Progenitor cell of endocrine pancreas (in vitro differentiated cells): ENCODE results near the gene VIPR2. TPM values are rescaled to one million over a fixed set of nuclear protein-coding genes. Genes with fewer than 3 reads are reported as not detected.
"Not testable (repeated sequence)": the region's sequence is repeated elsewhere in the genome, so short reads cannot be mapped to it uniquely, and the experiment has no call there.

Experiments
- DNase-seq: peaks from one replicate; pipeline ENCODE4 v3.0.0; 2021; ENCODE audit warnings: low spot score; ENCODE audit not compliant: unreplicated experiment
- H3K27ac Mint-ChIP-seq: 2 replicates; pipeline ENCODE4 v1.8.0; 2021; ENCODE audit warnings: mild to moderate bottlenecking, moderate library complexity, mixed read lengths
- H3K27me3 Mint-ChIP-seq: 2 replicates; pipeline ENCODE4 v1.8.0; 2021; ENCODE audit warnings: mixed read lengths
- H3K36me3 Mint-ChIP-seq: 2 replicates; pipeline ENCODE4 v1.8.0; 2022; ENCODE audit warnings: mixed read lengths; ENCODE audit not compliant: insufficient read depth
- H3K4me1 Mint-ChIP-seq: 2 replicates; pipeline ENCODE4 v1.8.0; 2021; ENCODE audit warnings: low read depth, mixed read lengths
- H3K4me3 Mint-ChIP-seq: 2 replicates; pipeline ENCODE4 v1.8.0; 2021; ENCODE audit warnings: low read depth, mild to moderate bottlenecking, moderate library complexity, mixed read lengths
- H3K9me3 Mint-ChIP-seq: 2 replicates; pipeline ENCODE4 v1.8.0; 2021; ENCODE audit warnings: low read depth, mixed read lengths
- total RNA-seq: library from RNA; stranded (reverse); gene quantifications from 2 replicates; pipeline ENCODE4 v1.2.1, GENCODE V29; 2021
- TF ChIP-seq, protein P1 (sequence below): fragments of 200-600 bp; sonication (generic); IDR thresholded peaks from one replicate; pipeline ENCODE4 v1.5.0; 2021; ENCODE audit warnings: antibody characterized with exemption, mild to moderate bottlenecking; ENCODE audit not compliant: unreplicated experiment

VIPR2 gene
- total RNA-seq, 1 donor from 2014 or later = 0.36 TPM

DNA sequence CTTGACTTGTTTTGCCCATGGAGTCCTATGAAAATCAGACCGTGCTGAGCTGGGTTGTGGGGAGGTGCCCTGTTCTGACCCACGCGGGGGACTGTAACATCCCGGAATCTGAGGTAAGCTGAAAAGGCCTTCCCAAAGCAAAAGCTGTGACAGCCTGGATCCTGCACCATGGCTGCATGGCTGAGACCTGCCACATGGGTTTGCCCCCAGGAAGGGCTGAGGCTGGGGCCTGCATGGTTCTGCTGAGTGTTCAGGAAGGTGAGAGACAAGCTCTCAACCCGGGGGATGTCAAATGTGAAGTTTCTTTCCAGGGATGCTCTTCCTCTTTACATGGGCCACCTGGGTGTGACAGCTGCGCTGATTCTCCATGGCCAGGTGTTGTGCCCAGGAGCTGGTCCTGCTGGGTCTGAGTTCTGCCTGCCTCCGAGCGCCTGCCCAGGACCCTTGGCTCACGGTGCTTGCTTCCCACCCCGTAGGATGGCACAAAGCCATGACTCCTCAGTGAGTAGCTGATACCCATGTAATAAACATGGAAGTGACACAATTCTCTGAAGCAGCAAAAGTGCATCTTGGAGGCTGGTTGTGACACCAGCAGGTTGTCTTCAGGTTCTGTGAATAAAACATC lies 58.3 kb downstream of the VIPR2 start:
- TF ChIP-seq, protein P1, sequence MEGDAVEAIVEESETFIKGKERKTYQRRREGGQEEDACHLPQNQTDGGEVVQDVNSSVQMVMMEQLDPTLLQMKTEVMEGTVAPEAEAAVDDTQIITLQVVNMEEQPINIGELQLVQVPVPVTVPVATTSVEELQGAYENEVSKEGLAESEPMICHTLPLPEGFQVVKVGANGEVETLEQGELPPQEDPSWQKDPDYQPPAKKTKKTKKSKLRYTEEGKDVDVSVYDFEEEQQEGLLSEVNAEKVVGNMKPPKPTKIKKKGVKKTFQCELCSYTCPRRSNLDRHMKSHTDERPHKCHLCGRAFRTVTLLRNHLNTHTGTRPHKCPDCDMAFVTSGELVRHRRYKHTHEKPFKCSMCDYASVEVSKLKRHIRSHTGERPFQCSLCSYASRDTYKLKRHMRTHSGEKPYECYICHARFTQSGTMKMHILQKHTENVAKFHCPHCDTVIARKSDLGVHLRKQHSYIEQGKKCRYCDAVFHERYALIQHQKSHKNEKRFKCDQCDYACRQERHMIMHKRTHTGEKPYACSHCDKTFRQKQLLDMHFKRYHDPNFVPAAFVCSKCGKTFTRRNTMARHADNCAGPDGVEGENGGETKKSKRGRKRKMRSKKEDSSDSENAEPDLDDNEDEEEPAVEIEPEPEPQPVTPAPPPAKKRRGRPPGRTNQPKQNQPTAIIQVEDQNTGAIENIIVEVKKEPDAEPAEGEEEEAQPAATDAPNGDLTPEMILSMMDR = no peak
- Mint-ChIP-seq H3K27me3 (peaks cover 2% of the 10 kb centered on the region), H3K36me3 (no peaks in the 10 kb centered on the region), H3K4me1 (no peaks in the 10 kb centered on the region), H3K4me3 (no peak overlapping the region), H3K27ac (no peak overlapping the region), H3K9me3 (no peaks in the 10 kb centered on the region)
- no peak for DNase-seq

DNA sequence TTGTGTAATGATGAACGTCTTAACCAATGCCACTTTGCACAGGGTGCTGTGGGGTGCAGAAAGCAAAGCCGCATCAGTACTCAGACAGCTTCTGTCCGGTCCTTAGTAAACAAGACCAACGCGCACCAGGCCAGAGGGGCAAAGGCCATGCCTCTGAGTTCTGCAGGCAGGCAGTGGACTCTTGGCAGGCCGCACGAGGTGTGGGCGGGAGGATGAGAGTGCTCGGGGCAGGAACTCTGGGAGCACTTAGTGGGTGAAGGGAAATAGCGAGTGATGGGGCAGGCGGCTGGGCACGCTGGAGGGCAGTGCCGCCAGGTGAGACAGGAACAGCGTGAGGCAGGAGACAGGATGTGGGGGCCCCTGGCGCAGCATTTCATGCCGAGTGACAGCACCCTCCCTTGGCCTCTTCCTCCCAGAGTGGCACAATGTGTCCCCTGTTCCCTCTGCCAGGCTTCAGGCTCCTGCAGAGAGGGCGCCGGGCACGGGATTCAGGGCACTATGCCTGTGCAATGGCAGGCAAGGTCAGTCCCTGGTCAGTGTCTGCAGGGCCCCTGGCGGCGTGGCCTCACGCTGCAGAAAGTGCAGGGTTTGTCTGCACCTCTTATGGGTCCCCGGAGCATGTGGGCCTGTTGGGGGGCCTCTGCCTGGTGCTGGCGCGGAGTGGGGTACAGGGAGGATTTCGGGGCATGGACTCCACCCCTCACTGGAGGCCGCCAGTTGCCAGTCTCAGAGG lies 60.4 kb downstream of the VIPR2 start:
- no peaks in the 10 kb centered on the region for H3K9me3 Mint-ChIP-seq
- no peak for DNase-seq
- H3K4me1 Mint-ChIP-seq = no peaks in the 10 kb centered on the region
- H3K4me3 Mint-ChIP-seq = no peak overlapping the region
- no peak overlapping the region for H3K27ac Mint-ChIP-seq
- no peaks in the 10 kb centered on the region for H3K36me3 Mint-ChIP-seq
- TF ChIP-seq, protein P1 = no peak
- peaks cover 2% of the 10 kb centered on the region for H3K27me3 Mint-ChIP-seq

DNA sequence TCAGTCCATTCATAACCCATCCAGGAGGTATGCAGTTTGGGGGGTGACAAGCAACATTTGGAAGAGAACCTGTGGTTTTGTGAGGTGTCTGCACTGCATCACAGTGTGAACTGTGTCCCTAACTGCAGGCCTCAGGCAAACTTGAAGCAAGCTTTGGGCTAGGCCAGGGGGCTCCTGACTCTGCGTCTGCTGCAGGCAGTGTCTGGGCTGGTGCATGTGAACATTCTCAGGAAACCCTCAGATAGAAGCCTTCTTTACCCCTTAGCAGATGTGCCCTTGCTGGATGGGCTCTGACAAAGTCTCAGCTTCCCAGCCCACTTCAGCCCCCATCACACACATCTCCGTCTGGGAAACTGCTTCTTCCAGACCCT lies 61.0 kb downstream of the VIPR2 start:
- H3K4me1 Mint-ChIP-seq = no peaks in the 10 kb centered on the region
- TF ChIP-seq, protein P1 = no peak
- H3K4me3 Mint-ChIP-seq = no peak overlapping the region
- H3K27me3 Mint-ChIP-seq = peaks cover 2% of the 10 kb centered on the region
- H3K9me3 Mint-ChIP-seq = no peaks in the 10 kb centered on the region
- no peaks in the 10 kb centered on the region for H3K36me3 Mint-ChIP-seq
- H3K27ac Mint-ChIP-seq = no peak overlapping the region
- no peak for DNase-seq

DNA sequence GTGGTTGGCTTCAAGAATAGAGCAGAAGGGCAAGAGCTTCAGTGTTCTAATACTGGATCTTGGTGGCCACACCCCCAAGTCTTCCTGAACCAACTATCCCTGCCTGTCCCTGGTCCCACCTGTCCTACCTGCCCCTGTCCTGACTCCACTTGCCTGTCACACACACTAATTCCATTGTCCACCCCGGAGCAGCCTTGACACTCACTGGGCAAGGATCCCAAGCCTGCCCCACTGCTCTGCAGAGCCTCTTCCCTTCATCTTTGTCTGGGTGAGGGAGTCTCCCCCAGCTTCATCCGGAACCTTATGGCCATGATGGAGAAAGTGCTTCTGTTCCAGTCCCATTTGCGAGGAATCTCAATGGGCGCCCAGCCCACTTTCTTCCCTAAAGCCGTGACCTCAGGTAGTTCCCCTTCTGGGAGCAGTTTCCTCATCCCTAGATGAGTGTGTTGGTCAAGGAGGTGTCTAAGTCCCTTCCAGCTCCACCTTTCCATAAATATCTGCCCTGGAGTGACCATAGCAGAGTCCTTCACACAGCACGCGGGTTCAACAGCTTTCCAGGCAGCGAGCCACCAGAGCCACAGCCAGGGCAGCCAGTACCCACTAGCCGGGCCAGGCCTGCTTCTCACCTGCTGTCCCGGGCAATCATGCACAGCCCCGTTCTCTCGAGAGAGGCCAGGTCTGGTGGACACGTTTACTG lies 61.5 kb downstream of the VIPR2 start:
- no peaks in the 10 kb centered on the region for H3K9me3 Mint-ChIP-seq
- DNase-seq = no peak
- TF ChIP-seq, protein P1 = no peak
- no peak overlapping the region for H3K4me3 Mint-ChIP-seq
- no peaks in the 10 kb centered on the region for H3K4me1 Mint-ChIP-seq
- H3K27me3 Mint-ChIP-seq = peaks cover 2% of the 10 kb centered on the region
- no peak overlapping the region for H3K27ac Mint-ChIP-seq
- no peaks in the 10 kb centered on the region for H3K36me3 Mint-ChIP-seq

DNA sequence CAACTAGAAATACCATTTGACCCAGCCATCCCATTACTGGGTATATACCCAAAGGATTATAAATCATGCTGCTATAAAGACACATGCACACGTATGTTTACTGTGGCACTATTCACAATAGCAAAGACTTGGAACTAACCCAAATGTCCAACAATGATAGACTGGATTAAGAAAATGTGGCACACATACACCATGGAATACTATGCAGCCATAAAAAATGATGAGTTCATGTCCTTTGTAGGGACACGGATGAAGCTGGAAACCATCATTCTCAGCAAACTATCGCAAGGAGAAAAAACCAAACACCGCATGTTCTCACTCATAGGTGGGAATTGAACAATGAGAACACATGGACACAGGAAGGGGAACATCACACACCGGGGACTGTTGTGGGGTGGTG lies 62.6 kb downstream of the VIPR2 start:
- H3K27me3 Mint-ChIP-seq, H3K9me3 Mint-ChIP-seq, H3K27ac Mint-ChIP-seq, H3K36me3 Mint-ChIP-seq, DNase-seq, H3K4me3 Mint-ChIP-seq, H3K4me1 Mint-ChIP-seq: not testable (repeated sequence)
